HG02943 (cell line): Measurements from ENCODE around the gene MROH9.
A peak's percentile ranks its signal among the peaks of the same experiment; 100 is the strongest.

Experiments used
- ATAC-seq: cut with Tn5 transposase; IDR thresholded peaks from one replicate; pipeline ENCODE4 v1.9.1; 2021; ENCODE audit warnings: mild to moderate bottlenecking, low read depth, moderate library complexity; ENCODE audit not compliant: unreplicated experiment

The MROH9 gene

DNA sequence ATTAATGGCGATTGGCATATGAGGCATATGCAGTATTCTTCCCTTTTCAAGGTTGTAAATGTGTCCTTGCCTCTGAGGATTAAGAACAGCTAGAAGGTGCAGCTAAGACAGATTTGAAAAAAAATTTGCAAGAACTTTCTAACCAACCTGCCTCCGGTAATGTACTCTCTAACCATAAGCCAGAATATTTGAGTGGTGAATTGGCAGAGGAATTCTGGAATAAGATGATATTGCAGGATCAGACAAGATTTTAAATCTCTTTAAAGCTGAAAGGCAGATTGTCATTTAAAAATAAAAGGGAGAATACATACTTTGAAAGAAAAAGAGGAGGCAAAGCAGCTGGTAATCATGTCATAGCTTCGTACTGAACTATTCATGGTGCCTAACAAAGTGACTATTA, 29.2 kb downstream of the MROH9 start:
- ATAC-seq: no peak

DNA sequence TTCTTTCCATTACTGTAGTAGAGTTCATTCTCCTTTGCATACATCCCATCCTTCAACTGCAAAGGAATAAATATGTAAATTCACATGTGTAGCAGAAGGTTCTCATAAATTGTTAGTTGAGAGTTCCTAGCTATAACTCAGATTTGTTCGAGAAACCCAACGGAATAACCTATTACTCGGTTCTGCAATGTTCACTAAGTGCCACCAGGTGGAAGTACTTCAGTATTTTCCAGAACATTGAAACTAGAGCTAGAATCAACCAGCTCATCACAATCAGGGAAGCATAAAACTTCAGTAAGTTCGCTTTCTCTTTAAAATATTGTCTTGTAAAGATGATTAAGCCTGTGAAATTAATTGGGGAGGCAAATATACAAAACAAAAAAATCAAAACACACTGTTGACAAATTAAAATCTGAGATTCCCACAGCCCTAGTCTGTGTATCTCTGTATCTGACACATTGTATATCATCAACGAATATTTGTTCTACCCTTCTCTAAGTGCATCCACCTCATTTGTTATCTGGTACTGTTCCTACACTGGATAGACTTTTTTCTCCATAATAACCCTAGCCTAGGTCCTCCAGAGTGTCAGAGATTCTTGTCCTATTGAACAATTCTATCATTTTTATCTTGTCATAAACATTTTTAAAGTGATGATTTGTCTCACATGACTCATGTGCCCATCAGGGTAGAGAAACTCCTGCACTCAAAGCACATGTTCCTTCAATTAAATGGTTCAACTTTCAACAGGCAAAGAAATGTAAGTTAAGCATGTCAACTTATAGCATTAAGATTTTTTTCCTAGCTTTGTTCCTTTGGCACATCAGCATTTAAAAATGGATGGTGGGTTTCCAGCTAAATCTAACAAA, 31.9 kb downstream of the MROH9 start:
- peak; percentile 63 for ATAC-seq

DNA sequence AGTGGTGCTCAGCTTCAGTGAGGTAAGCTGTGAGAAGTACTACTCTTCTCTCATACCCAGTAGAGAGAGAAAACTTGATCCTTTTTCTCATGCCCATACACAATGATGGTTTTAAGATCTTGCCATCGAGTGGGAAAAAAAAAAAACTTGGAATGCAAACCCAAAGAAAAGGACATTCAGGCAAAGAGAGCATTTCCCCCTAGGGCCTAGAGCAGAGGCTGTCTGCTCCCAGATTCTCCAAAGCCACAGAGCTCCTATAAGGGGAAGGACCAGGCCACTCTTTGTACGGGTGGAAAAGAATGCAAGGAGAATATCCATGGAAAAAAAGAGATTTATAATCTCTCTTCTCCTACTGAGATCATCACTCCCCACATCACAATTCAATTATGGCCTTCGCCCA, 34.9 kb downstream of the MROH9 start:
- ATAC-seq: no peak

DNA sequence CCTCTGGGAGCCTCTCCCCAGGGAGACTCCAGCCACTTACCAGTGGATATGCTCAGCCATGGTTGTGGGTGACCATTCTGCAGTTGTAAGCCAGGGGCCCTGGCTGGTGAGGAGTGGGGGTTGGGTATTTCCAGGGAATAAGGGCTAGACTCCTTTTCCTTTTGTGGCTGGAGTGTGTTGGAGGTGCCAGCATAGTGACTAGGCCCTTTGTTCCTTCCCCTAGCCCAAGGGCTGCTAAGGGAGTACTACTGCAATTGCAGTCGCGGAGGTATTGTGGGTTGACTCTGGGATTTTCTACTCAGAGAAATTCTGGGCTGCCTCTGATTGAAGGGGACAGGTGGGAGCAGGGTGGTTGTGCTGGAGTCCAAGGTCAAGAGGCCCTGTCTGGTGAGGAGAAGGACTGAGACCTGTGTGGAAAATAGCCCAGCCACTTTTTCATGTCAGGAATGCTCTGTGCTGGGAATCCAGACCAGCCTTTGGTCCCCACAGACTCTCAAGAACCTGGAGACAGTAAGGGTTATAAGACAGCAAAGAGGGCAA, 43.1 kb downstream of the MROH9 start:
- ATAC-seq: no peak

DNA sequence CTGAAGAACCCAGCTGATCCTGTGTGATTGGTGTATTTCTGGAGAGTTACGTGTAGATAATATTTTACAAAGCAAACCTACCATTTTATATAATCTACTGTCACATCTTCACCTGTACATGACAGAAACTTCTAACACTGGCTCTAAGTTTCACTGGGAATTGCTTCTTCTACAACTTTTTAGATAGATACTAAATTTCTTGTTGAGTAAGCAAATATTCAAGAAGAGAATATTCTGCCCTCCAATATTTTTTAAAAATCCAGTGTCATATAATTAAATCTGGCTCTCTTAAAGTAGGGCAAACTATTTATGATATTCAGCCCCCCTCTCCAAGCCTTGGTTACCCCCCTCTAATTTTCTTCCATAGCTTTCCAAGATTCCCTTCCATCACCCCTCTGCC, 50.1 kb downstream of the MROH9 start:
- ATAC-seq: no peak

DNA sequence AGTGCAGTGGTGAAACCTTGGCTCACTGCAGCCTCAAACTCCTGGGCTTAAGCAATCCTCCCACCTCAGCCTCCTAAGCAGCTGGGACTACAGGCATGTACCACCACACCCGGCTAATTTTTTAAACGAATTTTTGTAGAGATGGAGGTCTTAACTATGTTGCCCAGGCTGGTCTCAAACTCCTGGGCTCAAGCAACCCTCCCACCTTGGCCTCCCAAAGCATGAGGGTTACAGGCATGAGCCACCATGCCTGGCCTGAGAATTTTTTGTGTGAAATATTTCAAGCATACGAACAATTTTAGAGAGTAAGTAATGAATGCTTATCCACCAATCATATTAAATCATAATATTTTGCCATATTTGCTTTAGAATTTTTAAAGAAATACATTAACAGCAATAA, 51.6 kb downstream of the MROH9 start:
- no peak for ATAC-seq

DNA sequence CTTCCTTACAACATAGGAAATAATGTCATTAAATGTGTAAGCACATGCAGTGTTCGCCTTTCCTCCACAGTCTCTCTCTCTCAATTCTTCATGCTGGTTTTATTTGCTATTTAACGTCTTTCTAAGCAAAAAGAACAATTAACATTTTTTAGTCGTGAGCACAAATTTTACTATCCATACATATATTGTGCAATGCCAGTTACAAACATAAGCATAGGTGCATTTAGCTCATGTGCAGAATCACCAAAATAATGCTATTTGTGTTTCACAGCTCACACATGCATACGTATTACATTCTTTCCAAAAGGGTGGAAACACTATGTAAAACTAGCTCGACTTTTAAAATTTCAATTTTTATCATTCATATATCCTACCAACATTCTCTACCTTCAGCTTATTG, 52.1 kb downstream of the MROH9 start:
- ATAC-seq: no peak

DNA sequence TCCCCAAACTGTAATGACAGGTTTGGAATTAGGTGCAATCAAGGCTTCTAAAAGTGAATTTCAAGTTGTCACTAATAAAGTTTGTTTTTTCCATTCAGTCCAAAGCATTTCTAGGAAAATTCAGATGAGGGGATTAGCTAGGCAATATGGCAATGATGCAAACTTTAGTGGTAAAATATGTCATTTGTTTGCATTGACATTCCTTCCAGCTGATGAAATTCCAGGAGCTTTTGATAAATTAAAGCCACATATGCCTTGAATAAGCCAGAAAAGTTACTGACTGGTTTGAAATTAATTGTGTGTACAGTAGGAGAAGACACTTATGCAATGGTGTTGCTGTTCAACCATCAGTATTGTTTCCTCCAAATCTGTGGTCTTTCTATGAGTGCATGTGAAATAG, 57.8 kb downstream of the MROH9 start:
- ATAC-seq: no peak

DNA sequence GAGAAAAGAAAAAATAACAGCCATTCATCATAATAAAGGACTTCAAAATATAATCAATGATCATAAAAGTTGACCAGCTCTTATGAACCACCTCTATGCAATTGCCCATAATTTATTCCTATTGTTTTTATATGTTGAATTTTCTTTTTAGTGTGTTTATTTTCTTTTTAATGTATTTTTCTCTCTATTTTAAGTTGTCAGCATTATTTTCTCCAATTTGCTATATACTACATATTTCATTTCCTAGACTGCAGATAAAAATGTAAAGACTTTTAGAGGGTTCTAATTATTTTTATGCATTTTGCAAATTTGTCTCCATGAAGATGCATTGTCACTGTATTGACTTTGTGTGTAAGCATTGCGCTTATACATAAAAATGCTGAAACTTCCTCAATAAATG, 58.4 kb downstream of the MROH9 start:
- ATAC-seq: no peak

DNA sequence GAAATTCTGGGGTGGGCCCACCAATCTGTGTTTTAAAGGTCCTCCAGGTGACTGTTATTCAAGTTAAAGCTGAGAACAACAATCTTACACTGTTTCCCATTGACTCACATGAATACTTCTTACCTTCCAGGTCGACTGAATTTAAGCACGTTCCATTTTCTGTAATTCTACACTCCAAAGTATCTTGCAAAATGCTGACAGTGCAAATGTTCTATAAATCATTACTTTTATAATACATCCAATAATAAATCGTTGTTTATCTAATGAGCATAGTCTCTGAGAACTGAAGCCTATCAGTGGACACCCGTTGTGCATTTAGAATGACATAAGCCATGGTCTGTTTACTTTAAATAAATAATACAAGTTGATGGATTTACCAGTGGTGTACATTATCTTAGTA, 79.5 kb downstream of the MROH9 start:
- ATAC-seq: no peak

DNA sequence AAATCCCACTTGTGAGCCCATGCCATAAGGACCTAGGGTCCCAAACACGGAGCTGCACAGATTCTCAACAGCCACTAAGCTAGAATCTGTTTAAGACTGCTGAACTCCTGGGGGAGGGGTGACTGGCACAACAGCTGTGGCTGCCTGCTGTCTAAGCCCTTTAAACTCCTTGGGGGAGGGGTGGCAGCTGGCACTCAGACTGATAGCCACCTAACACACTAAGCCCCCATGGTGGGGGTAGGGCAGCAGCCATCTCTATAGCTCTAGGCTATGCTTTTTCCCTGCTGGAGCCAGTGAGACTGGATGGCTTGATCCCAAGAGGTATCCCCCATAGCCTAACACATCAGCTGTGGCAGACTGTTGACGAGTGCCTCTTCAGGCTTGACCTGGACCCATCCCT, 82.1 kb downstream of the MROH9 start:
- ATAC-seq: no peak

DNA sequence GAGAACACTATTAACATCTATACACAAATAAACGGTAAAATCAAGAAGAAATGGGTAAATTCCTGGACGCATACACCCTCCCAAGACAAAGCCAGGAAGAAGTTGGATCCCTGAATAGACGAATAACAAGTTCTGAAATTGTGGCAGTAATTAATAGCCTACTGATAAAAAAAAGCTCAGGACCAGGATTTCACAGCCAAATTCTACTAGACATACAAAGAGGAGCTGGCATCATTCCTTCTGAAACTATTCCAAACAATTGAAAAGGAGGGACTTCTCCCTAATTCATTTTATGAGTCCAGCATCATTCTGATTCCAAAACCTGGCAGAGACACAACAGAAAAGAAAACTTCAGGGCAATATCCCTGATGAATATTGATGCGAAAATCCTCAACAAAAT, 84.6 kb downstream of the MROH9 start:
- ATAC-seq: no peak

DNA sequence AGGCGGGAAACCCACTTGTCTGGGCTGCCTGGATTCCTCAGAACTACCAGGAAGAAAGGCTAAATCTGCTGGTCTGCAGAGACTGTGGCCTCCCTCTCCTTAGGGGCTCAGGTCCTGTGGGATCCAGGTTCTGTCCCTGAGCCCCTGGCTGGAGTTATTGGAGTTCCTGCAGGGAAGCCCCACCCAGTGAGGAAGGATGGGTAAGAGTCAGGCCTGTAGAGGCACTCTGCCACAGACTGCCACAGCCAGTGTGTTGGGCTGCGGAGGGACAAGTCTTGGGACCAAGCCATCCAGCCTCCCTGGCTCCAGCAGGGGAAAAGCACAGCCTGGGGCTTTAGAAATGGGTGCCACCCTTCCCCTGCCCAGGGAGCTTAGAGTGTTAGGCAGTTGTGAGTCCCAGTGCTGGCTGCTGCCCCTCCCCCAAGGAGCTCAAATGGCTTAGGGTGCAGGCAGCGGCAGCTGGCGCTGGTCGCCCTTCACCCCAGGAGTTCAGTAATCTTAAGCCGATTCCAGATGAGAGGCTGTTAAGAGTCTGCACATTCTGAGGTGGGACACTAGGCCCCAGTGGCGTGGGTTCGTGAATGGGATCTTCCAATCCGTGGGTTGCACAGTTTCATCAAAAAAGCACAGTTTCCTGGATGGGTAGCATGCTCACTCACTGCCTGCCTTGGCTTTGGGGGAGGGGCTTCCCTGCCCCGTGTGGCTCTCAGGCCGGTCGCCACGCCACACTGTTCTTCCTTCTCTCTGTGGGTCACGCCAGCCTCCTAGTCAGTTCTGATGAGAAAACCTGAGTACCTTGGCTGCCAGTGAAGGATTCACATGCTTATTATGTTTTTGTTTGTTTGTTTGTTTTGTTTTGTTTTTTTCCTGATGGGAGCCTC, 97.7 kb downstream of the MROH9 start:
- ATAC-seq: no peak

DNA sequence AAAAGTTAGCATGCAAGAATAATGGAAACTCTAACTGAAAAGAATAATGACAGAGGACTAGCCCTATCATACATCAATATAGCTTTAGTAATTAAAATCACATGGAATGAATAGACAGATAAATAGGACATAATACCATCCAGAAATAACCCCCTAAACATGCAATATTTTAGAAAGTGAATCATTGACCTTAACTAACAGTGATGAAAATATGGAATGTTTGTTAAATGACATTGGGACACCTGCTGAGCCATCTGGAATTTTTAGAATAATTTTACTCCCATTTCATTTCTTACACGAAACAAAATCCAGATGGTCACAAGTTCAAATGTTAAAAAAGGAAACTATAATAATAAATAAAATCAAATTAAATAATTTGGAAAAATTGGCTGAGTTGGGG, 102.3 kb downstream of the MROH9 start:
- no peak for ATAC-seq

DNA sequence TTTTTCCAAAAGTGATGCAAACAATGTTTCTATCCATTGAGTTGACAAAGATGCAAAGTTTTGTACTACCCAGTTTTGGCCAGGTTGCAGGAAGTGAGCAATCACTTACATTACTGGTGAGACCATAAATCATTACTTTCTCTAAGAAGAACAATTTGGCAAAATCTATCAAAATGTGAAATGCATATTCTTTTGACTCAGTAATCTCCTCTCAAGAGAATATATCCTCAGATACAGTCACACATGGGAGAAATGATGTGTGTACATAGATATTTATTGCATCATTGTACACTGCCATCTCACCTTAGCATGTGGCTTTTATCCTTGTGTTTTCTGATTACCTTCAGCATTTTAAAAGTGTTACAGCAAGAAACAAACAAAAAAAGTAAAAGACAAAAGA, 103.0 kb downstream of the MROH9 start:
- ATAC-seq: no peak

DNA sequence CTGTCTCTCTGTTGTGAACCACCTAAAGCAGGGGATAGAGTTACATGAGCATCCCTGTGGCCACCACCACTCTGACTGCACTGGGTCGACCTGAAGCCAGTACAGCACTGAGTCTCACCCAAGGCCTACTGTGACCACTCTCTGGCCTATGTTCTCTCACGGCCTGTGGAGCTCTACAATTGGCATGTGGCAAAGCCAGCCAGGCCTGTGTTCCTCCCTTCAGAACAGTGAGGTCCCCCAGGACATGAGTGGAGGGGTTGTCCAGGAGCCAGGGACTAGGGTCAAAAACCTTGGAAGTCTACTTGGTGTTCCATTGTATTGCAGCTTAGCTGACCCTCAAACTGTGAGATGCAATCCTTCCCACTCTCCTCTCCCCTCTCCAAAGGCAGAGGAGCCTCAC, 112.7 kb downstream of the MROH9 start:
- ATAC-seq: no peak

DNA sequence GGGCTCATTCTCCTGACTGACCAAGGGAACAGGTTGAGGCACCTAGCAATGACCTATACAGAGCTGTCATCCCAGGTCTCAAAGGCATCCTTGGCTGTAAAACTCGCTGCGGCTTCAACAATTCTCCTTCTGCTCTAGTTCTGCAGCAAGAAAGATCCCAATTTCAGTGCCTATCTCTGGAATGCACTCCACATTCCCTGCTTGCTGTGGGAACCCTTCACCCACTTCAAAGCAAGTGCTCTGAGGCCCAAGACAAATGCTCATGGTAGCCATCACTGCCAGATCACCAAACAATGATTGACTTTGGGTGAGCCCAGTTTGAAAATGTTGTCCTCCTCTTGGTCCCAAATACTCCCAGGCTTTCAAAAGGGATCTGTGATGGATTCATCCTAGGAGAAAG, 117.6 kb downstream of the MROH9 start:
- no peak for ATAC-seq

DNA sequence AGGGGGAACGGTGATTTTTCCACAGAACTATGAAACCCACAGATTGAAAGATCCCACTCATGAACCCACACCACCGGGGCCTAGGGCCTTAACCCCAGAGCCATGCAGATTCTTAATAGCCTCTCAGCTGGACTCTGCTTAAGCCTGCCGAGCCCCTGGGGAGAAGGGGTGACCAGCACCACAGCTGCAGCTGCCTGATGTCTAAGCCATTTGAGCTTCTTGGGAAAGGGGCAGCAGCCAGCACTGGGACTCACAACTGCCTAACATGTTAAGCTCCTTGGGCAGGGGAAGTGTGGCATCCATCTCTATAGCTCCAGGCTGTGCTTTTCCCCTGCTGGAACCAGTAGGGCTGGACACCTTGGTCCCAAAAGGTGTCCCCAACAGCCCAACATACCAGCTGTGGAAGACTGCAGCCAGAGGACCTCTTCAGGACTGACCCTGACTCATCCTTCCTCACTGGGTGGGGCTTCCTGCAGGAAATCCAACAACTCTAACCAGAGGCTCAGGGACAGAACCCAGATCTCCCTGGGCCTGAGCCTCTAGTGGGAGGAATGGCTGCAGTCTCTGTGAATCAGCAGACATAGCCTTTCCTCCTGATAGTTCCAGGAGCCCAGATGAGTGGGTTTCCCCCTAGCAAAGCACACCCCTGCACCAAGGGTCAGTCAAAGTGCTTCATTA, 120.8 kb downstream of the MROH9 start:
- no peak for ATAC-seq

DNA sequence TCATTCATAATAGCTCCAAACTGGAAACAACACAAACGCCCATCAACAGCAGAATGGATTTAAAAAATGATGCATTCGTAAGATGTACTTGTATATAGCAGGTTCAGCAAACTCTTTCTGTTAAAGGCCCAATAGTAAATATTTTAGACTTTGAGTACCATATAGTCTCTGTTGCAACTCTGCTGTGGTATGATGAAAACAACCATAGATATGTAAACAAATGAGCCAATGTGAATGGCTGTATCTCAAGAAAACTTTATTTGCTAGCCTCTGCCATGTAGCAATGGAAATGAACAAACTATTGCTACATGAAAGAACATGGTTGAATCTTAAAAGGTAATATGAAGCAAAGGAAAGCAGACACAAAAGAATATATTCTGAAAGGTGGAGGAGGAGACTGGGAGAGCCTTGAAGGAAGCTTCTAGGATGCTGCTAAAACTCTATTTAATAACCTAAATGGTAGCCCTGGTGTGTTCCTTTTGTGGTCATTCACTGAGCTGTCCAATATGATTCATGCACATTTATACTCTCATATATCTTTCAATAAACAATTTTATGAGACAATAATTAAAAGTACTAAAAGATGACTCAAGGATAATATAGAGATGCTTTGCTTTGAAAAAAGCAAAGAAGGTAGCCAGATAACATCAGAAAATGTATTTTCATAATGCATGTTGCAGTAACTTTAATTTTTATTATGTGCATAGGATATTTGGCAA, 126.2 kb downstream of the MROH9 start:
- ATAC-seq: no peak

DNA sequence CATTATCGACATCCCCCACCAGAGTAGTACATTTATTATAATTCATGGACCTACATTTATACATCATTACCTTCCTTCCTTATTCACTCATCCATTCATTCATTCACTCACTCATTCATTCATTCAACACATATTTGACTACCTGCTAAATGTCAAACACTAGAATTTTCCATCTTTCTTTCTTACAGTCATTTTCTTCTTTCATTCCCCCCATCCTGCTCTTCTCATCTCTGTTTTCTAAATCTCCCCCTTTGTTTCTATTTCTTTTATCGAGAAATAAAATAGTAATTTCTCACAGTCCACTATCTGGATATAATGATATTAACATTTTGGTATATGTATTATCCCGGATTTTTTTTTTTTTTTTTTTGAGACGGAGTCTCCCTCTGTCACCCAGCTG, 127.6 kb downstream of the MROH9 start:
- ATAC-seq: no peak
